Vagina (tissue), 2 donors: ENCODE measurements around the gene FBLL1.

ENCODE experiments used
- CTCF ChIP-seq, 3 experiments: fragments of 450-650 bp in 2 of 3; fragments of 200-600 bp in 1 of 3; sonication (generic) in 1 of 3; IDR thresholded peaks; one replicate each; pipeline ENCODE4 v1.5.1; 2017 to 2019; ENCODE audit warnings: antibody characterized with exemption in 3 of 3, mild to moderate bottlenecking in 2 of 3, moderate library complexity in 2 of 3
- POLR2A ChIP-seq, 2 donors: fragments of 450-650 bp; IDR thresholded peaks; one replicate each; pipeline ENCODE4 v1.6.1; 2017; ENCODE audit warnings: antibody characterized with exemption in 2 of 2, mild to moderate bottlenecking in 2 of 2, moderate library complexity in 2 of 2
- POLR2AphosphoS5 ChIP-seq, 2 donors: sonication (generic); formaldehyde crosslinking; IDR thresholded peaks; one replicate each; pipeline ENCODE4 v1.9.0; 2017; ENCODE audit warnings: antibody characterized with exemption in 2 of 2, mild to moderate bottlenecking in 2 of 2, low read depth in 1 of 2; ENCODE audit not compliant: insufficient read depth in 1 of 2

GRCh38 chr5:168489059-168489458 is 40.0 kb upstream of the FBLL1 start:
- TF ChIP-seq CTCF (IDR thresholded peaks at IDR 0.05) (no peak), POLR2A (IDR thresholded peaks at IDR 0.05) (no peak), POLR2AphosphoS5 (IDR thresholded peaks at IDR 0.05; ENCODE audit: insufficient read depth in 1 of 2, low read depth in 1 of 2) (no peak)
